Left lobe of liver (tissue), 2 donors: ENCODE measurements around the gene GSK3B. TPM values are rescaled to one million over a fixed set of nuclear protein-coding genes. Genes with fewer than 3 reads are reported as not detected.

Experiments
- ATAC-seq: fragments of 200-7000 bp; cut with Tn5 transposase; one replicate; pipeline ENCODE4 v1.9.1; 2020; ENCODE audit warnings: mild to moderate bottlenecking, moderate library complexity
- DNase-seq: peaks from one replicate; pipeline ENCODE4 v3.0.0-alpha.2; 2020; ENCODE audit warnings: low spot score
- total RNA-seq: library from RNA; stranded (reverse); gene quantifications from one replicate; pipeline ENCODE4 v1.2.1, GENCODE V29; 2021
- donor health status: DM: no; HTN: no; CAD: no; lungs with moderate emphysema.
- donor health status: DM: no; HTN: yes; CAD: no.

The GSK3B gene
- total RNA-seq, result 12.7 TPM

DNA sequence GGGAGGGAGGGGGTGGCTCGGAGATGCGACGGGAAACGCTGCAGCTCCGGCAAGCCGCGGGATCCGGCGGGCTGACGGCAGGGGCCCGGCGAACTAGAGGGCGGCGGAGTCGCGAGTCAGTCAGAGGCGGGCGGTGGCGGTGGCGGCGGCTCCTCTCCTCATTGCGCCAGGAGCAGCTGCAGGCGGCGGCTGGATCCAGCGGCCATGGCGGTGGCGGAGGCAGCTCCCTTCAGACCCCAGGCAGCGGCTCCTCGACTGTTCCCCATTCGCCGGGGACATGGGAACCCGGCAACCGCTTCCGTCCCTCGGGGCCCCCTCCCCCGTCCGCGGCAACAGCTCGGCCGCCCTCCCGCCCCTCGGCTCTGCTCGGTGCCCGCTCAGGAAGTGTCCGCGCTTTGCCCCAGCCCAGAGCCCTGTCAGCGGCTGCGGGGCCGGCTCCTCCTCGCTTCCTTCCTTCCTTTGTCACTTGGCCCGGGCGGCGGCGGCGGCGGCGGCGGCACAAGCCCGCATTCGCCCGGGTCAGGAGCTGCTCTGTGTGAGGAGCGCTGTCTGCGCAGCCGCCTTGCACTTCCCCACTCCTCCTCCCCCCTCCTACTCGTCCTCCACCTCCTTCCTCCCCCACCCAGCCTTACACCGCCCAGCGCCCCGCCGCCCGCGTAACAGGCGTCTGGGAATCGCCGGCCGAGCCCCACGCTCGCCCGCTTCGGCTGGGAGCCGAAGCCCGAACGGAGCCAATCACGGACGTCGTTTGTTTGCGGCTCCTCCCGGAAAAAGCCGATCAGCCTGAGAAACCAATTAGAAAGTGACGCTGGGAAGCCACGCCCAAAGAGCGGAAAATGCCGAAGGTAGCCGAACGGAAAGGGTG, at the start of gene GSK3B:
Gene GSK3B, minus strand, starts transcription at position 537 of the 865 bp plus-strand sequence. CDS start 1,013 bp downstream, outside the sequence.
- ATAC-seq (peak; percentile 76), DNase-seq (peak; percentile 80)

DNA sequence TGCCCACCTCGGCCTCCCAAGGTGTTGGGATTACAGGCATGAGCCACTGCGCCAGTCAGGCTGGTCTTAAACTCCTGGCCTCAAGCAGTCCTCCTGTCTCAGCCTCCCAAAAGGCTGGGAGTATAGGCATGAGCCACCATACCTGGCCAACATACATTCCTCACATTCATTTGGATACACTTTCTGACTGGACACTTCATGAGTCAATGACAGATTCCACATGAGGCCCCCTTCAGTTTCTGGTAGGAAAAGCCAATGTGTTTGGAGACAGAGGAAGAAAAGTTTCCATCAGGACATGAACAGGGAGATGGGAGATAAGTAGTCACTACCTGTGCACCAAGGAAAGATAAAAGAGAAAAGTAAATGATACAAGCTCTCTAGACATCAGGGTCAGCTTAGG, 49.4 kb upstream of the GSK3B start:
- ATAC-seq, result no peak
- peak; percentile 8 for DNase-seq

DNA sequence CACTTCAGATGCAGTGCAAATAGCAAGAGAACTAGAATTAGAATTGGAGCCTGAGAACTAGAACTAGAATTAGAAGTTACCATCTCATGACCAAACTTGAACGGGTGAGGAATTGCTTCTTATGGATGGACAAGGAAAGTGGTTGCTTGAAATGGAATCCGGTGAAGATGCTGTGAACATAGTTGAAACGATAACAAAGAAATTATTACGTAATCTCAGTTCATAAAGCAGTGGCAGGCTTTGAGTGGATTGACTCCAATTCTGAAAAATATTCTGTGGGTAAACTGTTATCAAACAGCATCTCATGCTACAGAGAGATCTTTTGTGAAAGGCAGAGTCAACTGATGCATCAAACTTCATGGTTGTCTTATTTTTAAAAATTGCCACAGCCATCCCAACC, 48.0 kb upstream of the GSK3B start:
- DNase-seq (no peak), ATAC-seq (no peak)

DNA sequence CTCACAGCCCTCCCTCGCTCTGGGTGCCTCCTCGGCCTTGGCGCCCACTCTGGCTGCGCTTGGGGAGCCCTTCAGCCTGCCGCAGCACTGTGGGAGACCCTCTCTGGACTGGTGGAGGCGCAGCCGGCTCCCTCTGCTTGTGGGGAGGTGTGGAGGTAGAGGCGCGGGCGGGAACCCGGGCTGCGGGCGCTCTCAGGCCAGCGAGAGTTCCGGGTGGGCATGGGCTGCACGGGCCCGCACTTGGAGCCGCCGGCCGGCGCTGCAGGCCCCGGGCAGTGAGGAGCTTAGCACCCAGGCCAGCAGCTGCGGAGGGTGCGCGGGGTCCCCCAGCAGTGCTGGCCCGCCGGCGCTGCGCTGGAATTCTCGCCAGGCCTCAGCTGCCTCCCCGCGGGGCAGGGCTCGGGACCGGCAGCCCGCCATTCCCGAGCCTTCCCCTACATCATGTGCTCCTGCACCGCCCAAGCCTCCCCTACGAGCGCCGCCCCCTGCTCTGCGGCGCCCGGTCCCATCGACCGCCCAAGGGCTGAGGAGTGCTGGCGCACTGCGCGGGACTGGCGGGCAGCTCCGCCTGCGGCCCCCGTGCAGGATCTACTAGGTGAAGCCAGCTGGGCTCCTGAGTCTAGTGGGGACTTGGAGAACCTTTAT, 46.0 kb upstream of the GSK3B start:
- no peak for ATAC-seq

DNA sequence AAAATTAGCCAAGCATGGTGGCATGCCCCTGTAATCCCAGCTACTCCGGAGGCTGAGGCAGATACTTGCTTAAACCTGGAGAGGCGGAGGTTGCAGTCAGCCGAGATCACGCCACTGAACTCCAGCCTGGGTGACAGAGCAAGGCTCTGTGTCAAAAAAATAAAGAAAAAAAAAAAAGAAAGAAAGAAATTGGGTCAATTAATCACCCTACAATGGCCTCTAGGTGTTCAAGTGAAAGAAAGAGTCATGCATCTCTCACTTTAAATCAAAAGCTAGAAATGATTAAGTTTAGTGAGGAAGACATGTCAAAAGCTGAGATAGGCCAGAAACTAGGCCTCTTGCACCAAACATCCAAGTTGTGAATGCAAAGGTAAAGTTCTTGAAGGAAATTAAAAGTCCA, 44.9 kb upstream of the GSK3B start:
- ATAC-seq (no peak), DNase-seq (no peak)

More for the DNA sequence above, 46.0 kb upstream of the GSK3B start:
- DNase-seq, result peak; percentile 33

DNA sequence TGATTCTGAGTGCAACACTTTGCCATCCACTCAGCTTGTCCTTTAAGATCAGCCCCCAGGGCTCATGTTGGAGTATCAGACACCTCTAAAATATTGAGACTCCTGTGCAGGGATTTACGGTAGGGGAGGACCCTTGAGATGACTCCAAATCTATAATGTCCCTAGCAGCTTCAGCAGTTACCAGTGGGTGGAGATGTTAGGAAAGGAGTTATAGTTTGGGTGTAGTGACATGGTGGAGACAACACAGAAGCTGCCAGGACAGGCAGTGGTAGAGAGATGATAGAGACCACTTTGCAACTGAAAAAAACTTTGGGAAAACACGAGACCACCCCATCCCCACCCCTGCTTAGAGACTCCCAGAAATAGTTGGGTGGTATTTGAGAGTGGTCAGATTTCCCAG, 43.3 kb upstream of the GSK3B start:
- DNase-seq (no peak), ATAC-seq (no peak)

DNA sequence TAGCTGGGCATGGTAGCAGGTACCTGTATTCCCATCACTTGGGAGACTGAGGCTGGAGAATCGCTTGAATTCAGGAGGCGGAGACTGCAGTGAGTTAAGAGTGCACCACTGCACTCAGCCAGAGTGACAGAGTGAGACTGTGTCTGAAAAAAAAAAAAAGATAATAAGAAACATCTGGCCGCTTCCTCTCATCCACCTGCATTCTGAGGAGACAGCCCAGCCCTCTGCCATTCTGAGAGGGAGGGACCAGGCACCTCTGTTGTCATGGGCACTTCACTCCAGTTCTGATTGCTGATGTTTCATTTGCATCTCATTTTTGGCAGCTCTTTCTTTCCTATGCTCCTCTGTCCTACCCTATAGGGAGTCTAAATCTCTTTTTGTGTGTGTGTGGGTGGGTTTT, 36.4 kb upstream of the GSK3B start:
- ATAC-seq (no peak), DNase-seq (no peak)

DNA sequence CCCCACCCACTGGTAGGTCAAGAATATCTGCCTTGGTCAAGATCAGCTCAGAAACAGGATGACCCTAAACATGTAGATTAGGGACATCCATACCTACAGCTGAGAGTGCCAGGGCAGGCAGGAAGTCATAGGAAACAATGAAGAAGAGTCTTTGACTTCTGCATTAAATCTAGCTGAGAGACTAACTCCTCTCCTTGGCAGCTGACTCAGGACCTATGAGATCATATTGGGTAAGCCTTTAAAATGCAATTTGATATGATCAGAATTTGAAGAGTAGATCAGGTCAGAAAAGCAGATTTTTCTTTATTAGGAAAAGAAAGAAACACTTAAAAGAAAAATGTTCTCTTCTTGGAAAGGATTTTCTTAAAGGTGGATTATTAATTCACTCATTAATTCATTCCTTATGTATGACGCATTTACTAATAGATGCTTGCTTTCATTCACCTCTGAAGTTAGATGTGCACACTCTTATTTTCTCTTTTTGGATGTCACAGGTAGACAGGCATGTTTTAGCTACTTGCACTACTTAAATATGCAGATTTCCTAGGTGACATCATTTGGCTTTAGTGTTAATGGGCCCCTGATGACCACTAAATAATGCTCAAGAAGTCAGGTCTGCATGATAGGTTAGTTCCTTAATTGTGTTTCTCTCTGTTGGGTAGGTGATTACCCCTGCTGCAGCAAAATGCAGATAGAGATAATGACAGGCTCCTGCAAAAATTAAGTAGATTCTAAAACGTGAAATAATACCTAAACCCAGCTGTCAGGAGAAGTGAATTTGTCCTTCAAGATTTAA, 35.7 kb upstream of the GSK3B start:
- DNase-seq (no peak), ATAC-seq (no peak)

DNA sequence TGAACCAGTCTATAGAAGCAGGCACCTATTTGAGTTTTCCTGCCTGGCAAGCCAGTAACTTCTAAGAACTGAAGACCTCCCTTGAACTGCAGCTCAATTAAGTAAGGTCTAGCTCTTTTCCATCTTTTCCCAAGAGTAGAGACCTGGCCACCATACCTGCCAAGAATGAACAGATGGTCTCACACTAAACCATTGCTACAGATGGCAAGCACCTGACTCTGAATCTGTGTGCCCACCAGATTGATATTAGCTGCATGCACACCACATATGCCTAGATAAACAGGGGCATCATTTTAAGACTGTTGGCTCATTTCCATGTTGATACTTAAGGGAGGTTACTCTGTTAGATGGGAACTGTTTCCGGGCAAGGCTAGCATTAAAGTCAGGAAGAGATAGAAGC, 34.8 kb upstream of the GSK3B start:
- DNase-seq, result no peak
- no peak for ATAC-seq

DNA sequence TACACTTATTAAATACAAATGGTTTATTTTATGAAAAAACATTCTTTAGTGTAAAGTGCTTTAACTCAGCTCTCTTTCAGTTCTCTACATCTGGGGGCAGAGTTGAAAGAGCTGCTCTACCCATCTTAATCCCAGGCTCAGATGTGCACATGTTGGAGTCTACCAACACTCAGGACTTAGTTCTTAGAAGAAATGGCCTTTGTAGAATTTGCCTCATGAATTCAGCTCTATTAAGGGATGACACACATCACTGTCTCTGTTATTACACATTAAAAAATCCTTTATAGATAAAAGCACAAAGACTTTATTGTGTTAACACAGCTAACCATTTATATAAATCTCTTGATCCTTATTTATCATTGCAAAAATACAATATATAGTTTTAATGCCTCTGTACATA, 31.7 kb upstream of the GSK3B start:
- ATAC-seq (no peak), DNase-seq (no peak)

DNA sequence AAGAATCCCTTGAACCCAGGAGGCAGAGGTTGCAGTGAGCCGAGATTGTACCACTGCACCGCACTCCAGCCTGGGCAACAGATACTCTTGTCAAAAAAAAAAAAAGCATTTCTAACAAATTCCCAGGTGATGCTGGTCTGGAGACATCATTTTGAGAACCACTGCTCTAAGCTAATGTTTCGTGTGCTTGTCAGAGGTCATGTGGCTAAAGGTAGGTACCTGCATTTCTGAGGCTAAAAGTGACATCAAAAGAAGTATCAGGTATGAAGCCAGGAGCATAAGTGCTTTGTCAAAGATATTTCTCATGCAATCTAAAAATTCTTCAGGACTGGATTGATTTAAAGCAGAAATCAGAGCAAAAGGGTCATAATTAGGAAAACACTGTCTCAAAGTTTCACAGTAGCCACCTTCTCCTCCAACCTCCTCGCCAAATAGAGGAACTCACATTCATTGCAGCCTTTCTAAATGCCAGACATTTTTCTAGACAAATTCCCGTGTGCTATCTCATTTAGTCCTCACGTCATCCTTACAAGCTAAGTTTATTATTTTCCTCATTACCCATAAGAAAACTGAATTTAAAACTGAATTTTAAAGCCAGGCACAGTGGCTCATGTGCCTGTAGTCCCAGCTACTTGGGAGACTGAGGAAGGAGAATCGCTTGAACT, 25.7 kb upstream of the GSK3B start:
- ATAC-seq, result no peak
- no peak for DNase-seq

DNA sequence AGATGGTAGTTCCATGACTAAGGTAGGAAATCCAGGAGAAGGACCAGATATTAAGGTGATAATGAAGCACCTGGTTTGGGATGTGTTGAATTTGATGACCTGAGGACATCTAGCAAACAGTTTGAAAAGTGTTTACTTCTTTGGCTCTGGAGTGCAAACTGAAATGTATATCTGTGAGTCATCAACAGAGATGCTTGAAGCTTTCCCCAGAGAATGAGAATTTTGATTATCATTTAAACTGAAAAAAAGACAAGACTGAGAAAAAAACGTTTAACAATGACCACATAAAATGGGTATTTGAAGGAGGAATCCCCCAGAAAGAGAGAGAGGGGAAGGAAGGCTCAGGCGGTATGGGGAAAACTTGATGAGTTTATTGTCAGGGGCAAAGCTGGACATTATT, 20.7 kb upstream of the GSK3B start:
- ATAC-seq (no peak), DNase-seq (no peak)

DNA sequence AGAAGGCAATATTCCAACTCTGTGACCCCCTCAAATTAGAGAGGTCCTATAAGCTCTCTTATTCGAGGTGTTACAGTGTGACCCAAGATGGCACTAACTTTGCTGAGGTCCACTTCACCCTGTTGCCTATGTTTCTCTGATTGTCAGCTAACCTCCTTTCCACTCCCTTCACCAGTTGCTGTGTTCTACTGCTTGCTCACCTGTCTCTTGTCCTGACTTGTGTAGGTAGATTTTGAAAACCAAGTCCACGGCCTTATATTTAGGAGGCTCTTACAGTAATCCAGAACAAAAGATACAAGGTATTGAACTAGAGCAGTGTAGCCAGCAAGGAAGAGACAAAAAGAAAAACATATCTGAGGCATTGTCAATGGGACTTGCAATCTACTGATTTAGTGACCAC, 20.1 kb upstream of the GSK3B start:
- DNase-seq (no peak), ATAC-seq (no peak)

DNA sequence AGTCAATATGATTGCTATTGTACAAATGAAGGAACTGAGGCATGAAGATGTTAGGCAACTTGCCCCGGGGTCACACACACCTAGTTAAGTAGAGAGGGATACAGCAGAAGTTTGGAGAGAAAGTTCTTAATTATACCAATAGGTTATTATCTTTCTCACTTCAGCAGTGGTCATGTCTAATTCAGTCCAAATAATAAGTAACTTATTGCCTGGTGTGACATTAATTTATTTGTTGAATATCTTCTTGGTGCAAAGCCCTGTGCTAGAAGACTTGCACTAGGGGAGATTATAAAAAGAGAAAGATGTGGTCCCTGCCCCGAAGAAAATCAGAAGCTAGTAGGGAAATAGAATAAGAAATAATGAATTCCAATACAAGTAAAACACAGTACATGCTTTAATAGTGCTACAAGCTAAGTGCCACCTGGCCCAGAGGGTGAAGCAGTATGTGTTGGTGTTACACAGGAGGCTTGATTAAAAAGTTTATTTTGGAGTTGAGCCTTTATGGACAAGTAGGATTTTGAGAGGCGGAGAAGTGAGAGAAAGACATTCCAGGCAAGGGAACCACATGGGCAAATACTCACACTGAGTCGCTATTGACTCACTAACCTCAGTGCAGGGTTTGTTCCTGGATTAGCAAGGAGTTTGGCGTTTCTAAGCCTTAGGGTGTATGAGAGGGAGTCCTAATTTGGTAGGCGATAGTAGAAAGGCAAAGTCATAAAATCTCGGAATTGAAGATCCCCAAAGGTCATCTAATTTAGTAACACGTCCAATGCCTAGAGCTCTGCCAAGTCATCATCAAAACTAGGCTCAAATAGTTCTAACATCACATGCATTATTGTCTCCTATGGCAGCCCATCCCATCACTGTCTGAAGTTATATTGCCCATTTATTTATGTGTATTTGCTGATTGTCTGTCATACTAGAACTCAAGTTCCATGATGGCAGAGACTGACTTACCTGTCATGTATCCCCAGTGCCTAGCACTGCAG, 19.2 kb upstream of the GSK3B start:
- DNase-seq (no peak), ATAC-seq (peak; percentile 35)

DNA sequence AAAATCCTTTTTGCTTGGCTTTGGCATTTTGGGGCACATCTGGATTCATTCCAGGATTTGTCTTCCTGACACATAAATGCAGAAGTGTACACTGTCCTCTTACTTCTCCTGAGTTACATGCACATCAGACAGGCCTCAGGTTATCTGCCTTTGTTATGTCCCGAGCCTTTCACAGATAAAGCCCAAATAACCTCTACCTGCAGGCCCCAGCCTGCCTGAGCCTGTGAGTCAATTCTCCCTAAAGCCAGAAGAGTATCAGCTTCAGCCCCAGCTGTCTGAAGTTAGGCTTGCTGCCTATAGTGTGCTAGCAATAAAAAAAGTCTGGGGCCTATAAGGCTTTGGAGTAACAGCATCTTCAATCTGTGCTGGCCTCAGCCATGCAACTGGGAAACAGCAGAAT, 17.7 kb upstream of the GSK3B start:
- no peak for ATAC-seq
- DNase-seq, result no peak

DNA sequence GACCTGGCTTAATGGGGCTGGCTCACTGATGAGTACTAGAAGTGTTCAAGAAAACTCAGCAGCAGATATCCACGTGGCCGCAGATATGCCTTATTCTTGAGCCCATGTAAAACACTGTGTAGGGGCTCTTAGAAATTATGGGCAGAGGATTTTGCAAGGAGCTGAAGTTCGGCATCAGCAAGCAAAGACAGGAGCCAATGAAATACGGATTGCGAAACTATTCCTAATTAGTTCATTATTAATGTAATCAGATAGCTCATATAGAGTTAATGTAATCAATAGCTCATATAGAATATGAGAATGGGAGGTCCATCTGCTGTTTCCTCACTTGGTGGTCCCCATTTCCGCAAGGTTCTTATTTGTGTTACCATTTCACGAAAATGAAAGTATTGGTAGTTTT, 9.0 kb upstream of the GSK3B start:
- ATAC-seq (peak; percentile 11), DNase-seq (no peak)

DNA sequence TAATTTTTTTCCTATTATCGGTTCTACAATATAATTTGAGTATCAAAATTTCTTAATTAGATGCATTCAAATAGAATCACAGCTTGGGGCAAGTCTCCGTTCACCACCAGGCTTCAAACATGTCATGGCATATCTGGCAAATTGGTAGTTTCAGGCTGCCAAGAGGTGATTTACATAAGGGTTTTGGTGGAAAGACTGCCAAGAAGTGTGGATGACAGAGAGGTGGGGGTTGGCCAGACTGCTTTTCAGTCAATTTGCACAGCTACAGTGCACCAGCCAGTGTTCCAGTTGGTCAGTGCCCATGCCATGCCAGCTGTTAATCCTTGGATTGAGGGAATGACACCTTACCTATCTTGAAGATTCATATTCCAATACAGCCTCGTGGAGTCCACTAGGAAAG, 8.4 kb upstream of the GSK3B start:
- DNase-seq (peak; percentile 73), ATAC-seq (peak; percentile 98)

DNA sequence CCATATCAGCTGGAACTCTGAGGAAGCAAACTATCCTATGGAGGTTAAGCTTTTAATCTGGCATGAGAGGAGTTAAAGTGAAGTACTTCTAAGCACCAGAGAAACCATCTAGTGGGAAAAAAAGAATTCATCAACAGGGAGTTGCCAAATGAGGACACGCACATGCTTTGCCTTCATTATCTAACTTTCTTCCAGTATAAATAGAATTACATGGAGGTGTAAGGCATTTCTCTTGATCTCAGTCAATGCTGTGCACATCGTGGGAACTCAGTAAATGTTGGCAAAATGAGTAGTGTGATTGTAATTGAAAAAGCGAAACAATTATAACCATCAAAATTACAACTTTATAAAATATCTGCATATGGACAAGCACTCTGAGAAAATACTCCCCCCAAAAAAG, 8.0 kb upstream of the GSK3B start:
- no peak for DNase-seq
- ATAC-seq, result no peak

DNA sequence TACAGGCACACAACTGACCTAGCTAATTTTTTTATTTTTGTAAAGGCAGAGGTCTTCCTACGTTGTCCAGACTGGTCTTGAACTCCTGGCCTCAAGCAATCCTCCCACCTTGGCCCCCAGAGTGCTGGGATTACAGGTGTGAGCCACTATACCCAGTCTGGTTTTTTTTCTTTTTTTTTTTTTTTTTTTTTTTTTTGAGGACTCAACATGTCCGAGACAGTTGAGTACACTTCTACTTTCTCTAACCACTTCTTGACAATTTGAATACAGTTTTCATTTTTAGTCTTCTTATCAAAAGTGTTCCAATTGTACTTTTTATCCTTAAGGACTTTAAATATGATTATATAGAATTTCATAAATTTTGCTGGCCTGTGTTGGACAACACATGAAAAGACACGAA, 7.4 kb upstream of the GSK3B start:
- ATAC-seq, result no peak
- no peak for DNase-seq

DNA sequence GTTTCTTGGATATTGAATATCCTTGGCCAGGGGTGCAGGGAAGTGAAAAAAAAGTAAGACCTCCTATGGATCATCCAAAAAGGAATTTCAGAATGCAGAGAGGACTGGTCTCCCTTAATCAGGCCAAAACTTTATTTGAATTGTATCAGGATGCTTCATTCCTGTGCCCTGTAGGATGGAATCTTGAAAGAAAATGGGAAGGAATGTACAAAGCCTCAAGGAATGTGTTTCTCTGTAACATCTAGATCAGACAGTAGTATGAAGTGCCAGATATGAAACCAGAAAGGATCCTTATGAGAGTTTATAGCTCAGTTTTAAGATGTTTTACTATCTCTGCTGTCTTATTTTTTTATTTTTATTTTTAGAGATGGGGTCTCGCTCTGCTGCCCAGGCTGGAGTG, 6.5 kb upstream of the GSK3B start:
- DNase-seq (no peak), ATAC-seq (no peak)
